GM12878 (cell line): ENCODE results near the gene FAM9C. TPM values are rescaled to one million over a fixed set of nuclear protein-coding genes. Genes with fewer than 3 reads are reported as not detected.

Experiments used
- ASH2L ChIP-seq: fragments of 300-600, 200-600 bp; sonication (generic); IDR thresholded peaks from 2 replicates; pipeline ENCODE4 v1.6.1; 2017; ENCODE audit warnings: low read depth, mild to moderate bottlenecking, borderline replicate concordance
- BCL11A ChIP-seq: IDR thresholded peaks from 2 replicates; pipeline ENCODE4 v1.6.1; 2011; ENCODE audit warnings: low read depth, low read length
- CHD1 ChIP-seq: IDR thresholded peaks from 2 replicates; pipeline ENCODE4 v1.6.1; 2012; ENCODE audit warnings: low read depth, low read length, improper control_type of control experiment
- CHD2 ChIP-seq: IDR thresholded peaks from 2 replicates; pipeline ENCODE4 v1.6.1; 2011; ENCODE audit warnings: low read depth, low read length, improper control_type of control experiment, borderline replicate concordance
- CUX1 ChIP-seq: IDR thresholded peaks from 2 replicates; pipeline ENCODE4 v1.6.1; 2012; ENCODE audit warnings: improper control_type of control experiment, low read depth, low read length; ENCODE audit not compliant: insufficient replicate concordance
- EED ChIP-seq: sonication (generic); IDR thresholded peaks from 2 replicates; pipeline ENCODE4 v1.6.1; 2016; ENCODE audit warnings: antibody characterized with exemption, low read depth
- LARP7 ChIP-seq: fragments of 450-650 bp; IDR thresholded peaks from 2 replicates; pipeline ENCODE4 v1.6.1; 2017; ENCODE audit warnings: mild to moderate bottlenecking
- MEF2B ChIP-seq: fragments of 450-650 bp; IDR thresholded peaks from 2 replicates; pipeline ENCODE4 v1.6.1; 2018; ENCODE audit warnings: mild to moderate bottlenecking, moderate library complexity; ENCODE audit not compliant: partially characterized antibody, poor library complexity, severe bottlenecking
- MLLT1 ChIP-seq: fragments of 450-650 bp; IDR thresholded peaks from 2 replicates; pipeline ENCODE4 v1.6.1; 2016; ENCODE audit warnings: mild to moderate bottlenecking
- NR2C1 ChIP-seq: fragments of 450-650 bp; IDR thresholded peaks from 2 replicates; pipeline ENCODE4 v1.6.1; 2017; ENCODE audit warnings: antibody characterized with exemption, mild to moderate bottlenecking, moderate library complexity
- POLR2AphosphoS5 ChIP-seq: IDR thresholded peaks from 2 replicates; pipeline ENCODE4 v1.6.1; 2011; ENCODE audit warnings: mild to moderate bottlenecking, low read length, inconsistent platforms
- SRF ChIP-seq, 2 experiments: IDR thresholded peaks; 2 replicates each; pipeline ENCODE4 v1.6.1; 2011; ENCODE audit warnings: low read depth in 2 of 2, low read length in 2 of 2, mild to moderate bottlenecking in 1 of 2, moderate library complexity in 1 of 2
- STAT1 ChIP-seq: fragments of 450-650 bp; conservative IDR thresholded peaks from 2 replicates; pipeline ENCODE4 v1.6.1; 2014; ENCODE audit warnings: antibody characterized with exemption, mild to moderate bottlenecking
- STAT3 ChIP-seq: IDR thresholded peaks from 2 replicates; pipeline ENCODE4 v1.6.1; 2011; ENCODE audit warnings: low read depth, low read length, improper control_type of control experiment
- TCF3 ChIP-seq: IDR thresholded peaks from 2 replicates; pipeline ENCODE4 v1.6.1; 2012; ENCODE audit warnings: low read depth, mild to moderate bottlenecking, low read length, borderline replicate concordance; ENCODE audit not compliant: insufficient read depth
- YBX1 ChIP-seq: fragments of 450-650 bp; IDR thresholded peaks from 2 replicates; pipeline ENCODE4 v1.6.1; 2016; ENCODE audit warnings: antibody characterized with exemption
- ZNF217 ChIP-seq: fragments of 450-650 bp; IDR thresholded peaks from 2 replicates; pipeline ENCODE4 v1.6.1; 2017; ENCODE audit warnings: antibody characterized with exemption, mild to moderate bottlenecking
- ZNF384 ChIP-seq: IDR thresholded peaks from 2 replicates; pipeline ENCODE4 v1.6.1; 2012; ENCODE audit warnings: low read depth, mild to moderate bottlenecking, low read length, improper control_type of control experiment, borderline replicate concordance
- ZSCAN29 ChIP-seq: fragments of 450-650 bp; IDR thresholded peaks from 2 replicates; pipeline ENCODE4 v1.6.1; 2017; ENCODE audit warnings: mild to moderate bottlenecking, moderate library complexity
- polyA plus RNA-seq, 11 experiments: library from polyadenylated mRNA; depleted of rRNA in 4 of 11; unstranded in 6 of 11; stranded (reverse) in 5 of 11; fragments of >200 nt; fragmentation: Nextera tagmentation in 4 of 11; fragmentation: Illumina TruSeq in 1 of 11; extraction: Ambion mirVana in 4 of 11; extraction: Trizol in 1 of 11; gene quantifications; 1 replicate in 1 of 11; 2 replicates in 10 of 11; pipeline versions ENCODE4 v1.2.1 to v1.2.3, GENCODE V29; 2011 to 2016; ENCODE audit warnings: inconsistent platforms in 2 of 11, missing spikeins in 2 of 11, low read depth in 1 of 11
- total RNA-seq, 4 experiments: library from RNA; depleted of rRNA in 3 of 4; stranded (reverse); fragments of >200 nt in 3 of 4; fragmentation: Illumina TruSeq in 1 of 4; extraction: Trizol in 1 of 4; gene quantifications; 2 replicates each; pipeline versions ENCODE4 v1.2.1 to v1.2.3, GENCODE V29; 2013 to 2021
- TF ChIP-seq, protein P1 (sequence below): IDR thresholded peaks from 2 replicates; pipeline ENCODE4 v1.6.1; 2012; ENCODE audit warnings: low read depth, low read length, improper control_type of control experiment
- TF ChIP-seq, protein P2 (sequence below): fragments of 450-650 bp; IDR thresholded peaks from 2 replicates; pipeline ENCODE4 v1.6.1; 2017; ENCODE audit warnings: mild to moderate bottlenecking, moderate library complexity

FAM9C gene
- total and polyA plus RNA-seq, 10 of the 15 experiments (the other 5 are each of a cell fraction or from before 2014, with no cell fraction given): 0.01 to 0.03 TPM; not detected in 8

- TF ChIP-seq CHD2 (peak; percentile 30; the same call in 1 of the 2 replicates), SRF (IDR thresholded peaks at IDR 0.05; ENCODE audit: low read depth in 2 of 2, low read length in 2 of 2) (no peak), YBX1 (no peak), ASH2L (no peak), TCF3 (peak; percentile 95), ZSCAN29 (no peak), EED (peak; percentile 40; the same call in 1 of the 2 replicates), POLR2AphosphoS5 (no peak), ZNF384 (no peak), BCL11A (peak; percentile 87), CHD1 (no peak), CUX1 (no peak), MEF2B (peak; percentile 31), LARP7 (no peak), ZNF217 (no peak), NR2C1 (no peak), STAT3 (no peak), MLLT1 (no peak), STAT1 (no peak)
- TF ChIP-seq, protein P1, sequence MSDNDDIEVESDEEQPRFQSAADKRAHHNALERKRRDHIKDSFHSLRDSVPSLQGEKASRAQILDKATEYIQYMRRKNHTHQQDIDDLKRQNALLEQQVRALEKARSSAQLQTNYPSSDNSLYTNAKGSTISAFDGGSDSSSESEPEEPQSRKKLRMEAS: no peak
- TF ChIP-seq, protein P2, sequence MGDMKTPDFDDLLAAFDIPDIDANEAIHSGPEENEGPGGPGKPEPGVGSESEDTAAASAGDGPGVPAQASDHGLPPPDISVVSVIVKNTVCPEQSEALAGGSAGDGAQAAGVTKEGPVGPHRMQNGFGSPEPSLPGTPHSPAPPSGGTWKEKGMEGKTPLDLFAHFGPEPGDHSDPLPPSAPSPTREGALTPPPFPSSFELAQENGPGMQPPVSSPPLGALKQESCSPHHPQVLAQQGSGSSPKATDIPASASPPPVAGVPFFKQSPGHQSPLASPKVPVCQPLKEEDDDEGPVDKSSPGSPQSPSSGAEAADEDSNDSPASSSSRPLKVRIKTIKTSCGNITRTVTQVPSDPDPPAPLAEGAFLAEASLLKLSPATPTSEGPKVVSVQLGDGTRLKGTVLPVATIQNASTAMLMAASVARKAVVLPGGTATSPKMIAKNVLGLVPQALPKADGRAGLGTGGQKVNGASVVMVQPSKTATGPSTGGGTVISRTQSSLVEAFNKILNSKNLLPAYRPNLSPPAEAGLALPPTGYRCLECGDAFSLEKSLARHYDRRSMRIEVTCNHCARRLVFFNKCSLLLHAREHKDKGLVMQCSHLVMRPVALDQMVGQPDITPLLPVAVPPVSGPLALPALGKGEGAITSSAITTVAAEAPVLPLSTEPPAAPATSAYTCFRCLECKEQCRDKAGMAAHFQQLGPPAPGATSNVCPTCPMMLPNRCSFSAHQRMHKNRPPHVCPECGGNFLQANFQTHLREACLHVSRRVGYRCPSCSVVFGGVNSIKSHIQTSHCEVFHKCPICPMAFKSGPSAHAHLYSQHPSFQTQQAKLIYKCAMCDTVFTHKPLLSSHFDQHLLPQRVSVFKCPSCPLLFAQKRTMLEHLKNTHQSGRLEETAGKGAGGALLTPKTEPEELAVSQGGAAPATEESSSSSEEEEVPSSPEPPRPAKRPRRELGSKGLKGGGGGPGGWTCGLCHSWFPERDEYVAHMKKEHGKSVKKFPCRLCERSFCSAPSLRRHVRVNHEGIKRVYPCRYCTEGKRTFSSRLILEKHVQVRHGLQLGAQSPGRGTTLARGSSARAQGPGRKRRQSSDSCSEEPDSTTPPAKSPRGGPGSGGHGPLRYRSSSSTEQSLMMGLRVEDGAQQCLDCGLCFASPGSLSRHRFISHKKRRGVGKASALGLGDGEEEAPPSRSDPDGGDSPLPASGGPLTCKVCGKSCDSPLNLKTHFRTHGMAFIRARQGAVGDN: peak; percentile 59
These were observed 21.5 kb downstream of the FAM9C start (continued) for GRCh38 chrX:13022926-13023325.
